Neural cell (in vitro differentiated cells): ENCODE data around the gene PPP1R14B. TPM values are rescaled to one million over a fixed set of nuclear protein-coding genes. Genes with fewer than 3 reads are reported as not detected.
A peak's percentile ranks its signal among the peaks of the same experiment; 100 is the strongest.

ENCODE experiments used
- H2AFZ ChIP-seq: fragments of 200-600, 300-800 bp; sonication (generic), shearing (Covaris generic); 2 replicates; pipeline ENCODE4 v1.6.0; 2014; ENCODE audit warnings: low read depth, mild to moderate bottlenecking, antibody characterized with exemption, low read length, moderate library complexity
- H3F3A ChIP-seq: fragments of 200-600 bp; shearing (Covaris generic); 2 replicates; pipeline ENCODE4 v1.6.1; 2016; ENCODE audit warnings: mild to moderate bottlenecking, moderate library complexity, mixed read lengths, antibody characterized with exemption, low read length; ENCODE audit not compliant: insufficient read depth, poor library complexity, severe bottlenecking
- H3K27ac ChIP-seq: fragments of 200-600, 300-800 bp; sonication (generic), shearing (Covaris generic); 2 replicates; pipeline ENCODE4 v1.5.1; 2014; ENCODE audit warnings: mild to moderate bottlenecking, low read length, moderate library complexity
- H3K27me3 ChIP-seq: fragments of 300-800, 200-600 bp; sonication (generic), shearing (Covaris generic); 2 replicates; pipeline ENCODE4 v1.6.0; 2014; ENCODE audit warnings: mild to moderate bottlenecking, low read depth, low read length, moderate library complexity; ENCODE audit not compliant: insufficient read depth
- H3K36me3 ChIP-seq: fragments of 300-800, 200-600 bp; sonication (generic), shearing (Covaris generic); 2 replicates; pipeline ENCODE4 v1.5.1; 2014; ENCODE audit warnings: mild to moderate bottlenecking, antibody characterized with exemption, low read length, moderate library complexity; ENCODE audit not compliant: insufficient read depth
- H3K4me2 ChIP-seq: fragments of 300-800, 200-600 bp; sonication (generic), shearing (Covaris generic); 2 replicates; pipeline ENCODE4 v1.6.0; 2014; ENCODE audit warnings: mild to moderate bottlenecking, low read length
- H3K4me3 ChIP-seq: fragments of 300-800, 200-600 bp; sonication (generic), shearing (Covaris generic); 2 replicates; pipeline ENCODE4 v1.5.1; 2014; ENCODE audit warnings: mild to moderate bottlenecking, low read length, moderate library complexity
- H3K79me2 ChIP-seq: fragments of 200-600 bp; shearing (Covaris generic); replicated peaks from 2 replicates; pipeline ENCODE4 v1.6.0; 2014; ENCODE audit warnings: mild to moderate bottlenecking, low read length, moderate library complexity; ENCODE audit not compliant: insufficient read depth
- H3K9ac ChIP-seq: fragments of 300-800, 200-600 bp; sonication (generic), shearing (Covaris generic); 2 replicates; pipeline ENCODE4 v1.6.1; 2016; ENCODE audit warnings: mild to moderate bottlenecking, low read length, mixed read lengths
- H3K9me2 ChIP-seq: fragments of 200-600 bp; shearing (Covaris generic); 2 replicates; pipeline ENCODE4 v1.6.1; 2016; ENCODE audit warnings: mild to moderate bottlenecking, low read length, mixed read lengths; ENCODE audit not compliant: insufficient read depth
- H3K9me3 ChIP-seq: fragments of 200-600, 300-800 bp; sonication (generic), shearing (Covaris generic); 2 replicates; pipeline ENCODE4 v1.6.1; 2016; ENCODE audit warnings: mild to moderate bottlenecking, mixed run types, low read length, moderate library complexity, mixed read lengths
- H4K20me1 ChIP-seq: fragments of 200-600 bp; shearing (Covaris generic); 2 replicates; pipeline ENCODE4 v1.6.1; 2016; ENCODE audit warnings: mild to moderate bottlenecking, mixed run types; ENCODE audit not compliant: insufficient read depth
- CTCF ChIP-seq: fragments of 450-650 bp; IDR thresholded peaks from 2 replicates; pipeline ENCODE4 v1.5.1; 2014; ENCODE audit warnings: antibody characterized with exemption, mild to moderate bottlenecking, moderate library complexity; ENCODE audit not compliant: poor library complexity, severe bottlenecking
- EP300 ChIP-seq: fragments of 450-650 bp; conservative IDR thresholded peaks from 2 replicates; pipeline ENCODE4 v1.6.1; 2014; ENCODE audit warnings: antibody characterized with exemption, mild to moderate bottlenecking, moderate library complexity; ENCODE audit not compliant: poor library complexity, severe bottlenecking
- EZH2 ChIP-seq: fragments of 200-600, 300-800 bp; shearing (Covaris generic), sonication (generic); IDR thresholded peaks from 2 replicates; pipeline ENCODE4 v1.6.1; 2014; ENCODE audit warnings: antibody characterized with exemption, low read length, borderline replicate concordance, mild to moderate bottlenecking; ENCODE audit not compliant: insufficient read depth, poor library complexity, severe bottlenecking
- MXI1 ChIP-seq: fragments of 450-650 bp; conservative IDR thresholded peaks from 2 replicates; pipeline ENCODE4 v1.6.1; 2014; ENCODE audit warnings: antibody characterized with exemption, mild to moderate bottlenecking; ENCODE audit not compliant: poor library complexity, severe bottlenecking
- POLR2AphosphoS5 ChIP-seq: IDR thresholded peaks from 2 replicates; pipeline ENCODE4 v1.6.1; 2012
- RAD21 ChIP-seq: fragments of 450-650 bp; conservative IDR thresholded peaks from 2 replicates; pipeline ENCODE4 v1.6.1; 2014; ENCODE audit warnings: antibody characterized with exemption, mild to moderate bottlenecking, moderate library complexity
- REST ChIP-seq: IDR thresholded peaks from 2 replicates; pipeline ENCODE4 v1.6.1; 2012; ENCODE audit warnings: borderline replicate concordance
- SMC3 ChIP-seq: fragments of 450-650 bp; conservative IDR thresholded peaks from 2 replicates; pipeline ENCODE4 v1.6.1; 2014; ENCODE audit warnings: antibody characterized with exemption, mild to moderate bottlenecking, moderate library complexity; ENCODE audit not compliant: poor library complexity
- TAF1 ChIP-seq: IDR thresholded peaks from 2 replicates; pipeline ENCODE4 v1.6.1; 2012; ENCODE audit warnings: low read depth
- polyA plus RNA-seq: library from polyadenylated mRNA; depleted of rRNA; stranded (reverse); fragments of >200 nt; gene quantifications from 2 replicates; pipeline ENCODE4 v1.2.3, GENCODE V29; 2014

The PPP1R14B gene
- polyA plus RNA-seq, 1 donor from 2014 or later, result 400 TPM

GRCh38 chr11:64240435-64241240, 6.1 kb downstream of the PPP1R14B start, which contains the start of gene FKBP2:
Gene FKBP2, plus strand, starts transcription at chr11:64241095. Its CDS starts 1,293 bp downstream, at chr11:64242388.
- H3K4me2 ChIP-seq, result peak within 1 kb of the TSS; percentile 80
- no peaks in the 10 kb centered on the region for H3K27me3 ChIP-seq
- no peaks in the 10 kb centered on the region for H3F3A ChIP-seq
- TF ChIP-seq SMC3 (no peak), TAF1 (peak; percentile 57), POLR2AphosphoS5 (peak; percentile 91), CTCF (peak; percentile 7), RAD21 (no peak), EP300 (peak; percentile 54), REST (peak; percentile 77), EZH2 (no peak), MXI1 (peak; percentile 62)
- H3K36me3 ChIP-seq, result no peaks in the 10 kb centered on the region
- peak within 1 kb of the TSS; percentile 97 for H3K4me3 ChIP-seq
- H3K27ac ChIP-seq, result peak within 1 kb of the TSS; percentile 94
- peak within 1 kb of the TSS; percentile 66 for H2AFZ ChIP-seq
- peaks cover 7% of the 10 kb centered on the region for H3K79me2 ChIP-seq
- no peaks in the 10 kb centered on the region for H3K9me3 ChIP-seq
- peak within 1 kb of the TSS; percentile 82 for H3K9ac ChIP-seq
- no peaks in the 10 kb centered on the region for H4K20me1 ChIP-seq
- no peaks in the 10 kb centered on the region for H3K9me2 ChIP-seq

- Histone ChIP-seq H3K27ac (peak overlapping the region; percentile 94), H3K4me2 (peak overlapping the region; percentile 79), H4K20me1 (no peaks in the 10 kb centered on the region), H3K9ac (peak overlapping the region; percentile 82), H3K36me3 (no peaks in the 10 kb centered on the region), H2AFZ (peak overlapping the region; percentile 66), H3F3A (no peaks in the 10 kb centered on the region), H3K9me3 (no peaks in the 10 kb centered on the region), H3K9me2 (no peaks in the 10 kb centered on the region), H3K79me2 (no peaks in the 10 kb centered on the region), H3K27me3 (no peaks in the 10 kb centered on the region), H3K4me3 (peak overlapping the region; percentile 97)
- TF ChIP-seq EZH2 (no peak), REST (no peak), SMC3 (no peak), CTCF (no peak)
Observed at GRCh38 chr11:64239662-64240434, 6.9 kb downstream of the PPP1R14B start.
